ENCODE data around the gene CACNA1G.

Gene CACNA1G

GRCh38 chr17:50590946-50591737 lies 30.6 kb downstream of the CACNA1G start:
- DNase-seq, result no peak

DNA sequence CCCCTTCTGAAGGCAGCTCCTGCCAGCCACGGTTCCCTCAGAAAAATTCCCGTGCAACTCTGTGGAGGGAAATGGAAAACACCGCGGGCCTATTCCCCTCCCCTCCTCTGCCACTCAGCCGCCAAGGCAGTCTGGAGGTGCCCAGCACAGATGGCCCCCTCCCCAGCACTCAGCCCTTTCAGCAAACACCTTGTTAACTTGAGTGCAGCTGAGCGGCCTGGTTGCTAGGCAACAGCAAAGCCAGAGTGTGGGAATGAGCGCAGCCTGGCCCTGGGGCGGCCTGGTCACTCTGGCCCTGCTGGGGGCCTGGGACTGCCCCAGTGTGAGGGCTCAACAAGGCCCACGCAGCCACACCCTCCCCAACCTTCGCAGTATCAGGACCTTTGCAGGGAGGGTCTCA lies 32.8 kb downstream of the CACNA1G start:
- no peak for DNase-seq

GRCh38 chr17:50594128-50594823 lies 33.8 kb downstream of the CACNA1G start:
- DNase-seq, result no peak

GRCh38 chr17:50594892-50595291 lies 34.4 kb downstream of the CACNA1G start:
- DNase-seq, result no peak

- DNase-seq, result no peak
These were observed 35.9 kb downstream of the CACNA1G start for GRCh38 chr17:50596191-50597037.

DNA sequence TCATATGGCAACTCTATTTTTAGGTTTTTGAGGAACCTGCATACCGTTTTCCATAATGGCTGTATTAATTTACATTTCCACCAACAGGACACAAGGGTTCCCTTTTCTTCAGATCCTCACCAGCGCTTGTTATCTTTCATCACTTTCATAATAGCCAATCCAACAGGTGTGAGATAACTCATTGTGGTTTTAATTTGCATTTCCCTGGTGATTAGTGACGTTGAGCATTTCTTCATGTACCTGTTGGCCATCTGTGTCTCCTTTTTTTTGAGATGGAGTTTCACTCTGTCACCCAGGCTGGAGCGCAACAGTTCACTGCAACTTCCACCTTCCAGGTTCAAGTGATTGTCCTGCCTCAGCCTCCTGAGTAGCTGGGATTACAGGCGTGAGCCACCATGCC lies 38.0 kb downstream of the CACNA1G start:
- no peak for DNase-seq

DNA sequence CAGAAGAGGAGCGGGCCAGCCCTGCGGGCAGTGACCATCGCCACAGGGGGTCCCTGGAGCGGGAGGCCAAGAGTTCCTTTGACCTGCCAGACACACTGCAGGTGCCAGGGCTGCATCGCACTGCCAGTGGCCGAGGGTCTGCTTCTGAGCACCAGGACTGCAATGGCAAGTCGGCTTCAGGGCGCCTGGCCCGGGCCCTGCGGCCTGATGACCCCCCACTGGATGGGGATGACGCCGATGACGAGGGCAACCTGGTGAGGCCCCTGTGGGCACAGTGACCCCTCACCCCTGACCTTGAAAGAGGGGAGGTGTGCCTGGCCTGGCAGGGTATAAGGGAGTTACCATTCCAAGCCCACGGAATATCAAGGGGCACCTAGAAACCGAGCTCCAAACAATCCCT lies 39.1 kb downstream of the CACNA1G start:
- DNase-seq, result no peak

DNA sequence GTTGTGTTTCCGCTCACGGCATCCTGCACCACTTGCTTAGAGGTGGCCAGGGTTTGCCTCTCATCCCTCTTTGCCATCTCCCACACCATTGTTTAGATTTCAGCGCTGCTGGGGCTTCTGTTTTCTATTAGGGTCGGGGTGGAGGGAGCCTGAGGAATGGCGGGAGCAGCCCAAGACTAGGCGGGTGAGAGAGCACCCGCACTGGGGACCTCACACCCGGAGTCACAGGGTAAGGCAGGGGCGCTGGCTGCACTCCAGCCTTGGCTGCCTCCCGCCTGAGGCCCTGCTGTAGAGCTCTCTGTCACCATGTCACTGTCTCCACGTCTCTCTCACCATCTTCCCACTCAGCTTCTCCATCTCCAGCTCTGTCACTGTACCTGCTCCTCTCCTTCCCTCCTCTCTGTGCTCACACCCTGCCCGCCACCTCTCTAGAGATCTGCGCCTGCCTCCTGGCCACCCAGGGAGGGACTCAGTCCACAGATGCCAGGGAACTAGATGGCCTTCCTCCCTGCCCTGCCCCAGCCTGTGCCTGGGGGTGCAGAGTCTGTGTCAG lies 41.4 kb downstream of the CACNA1G start:
- no peak for DNase-seq

GRCh38 chr17:50602836-50603235 lies 42.3 kb downstream of the CACNA1G start:
- DNase-seq, result no peak

DNA sequence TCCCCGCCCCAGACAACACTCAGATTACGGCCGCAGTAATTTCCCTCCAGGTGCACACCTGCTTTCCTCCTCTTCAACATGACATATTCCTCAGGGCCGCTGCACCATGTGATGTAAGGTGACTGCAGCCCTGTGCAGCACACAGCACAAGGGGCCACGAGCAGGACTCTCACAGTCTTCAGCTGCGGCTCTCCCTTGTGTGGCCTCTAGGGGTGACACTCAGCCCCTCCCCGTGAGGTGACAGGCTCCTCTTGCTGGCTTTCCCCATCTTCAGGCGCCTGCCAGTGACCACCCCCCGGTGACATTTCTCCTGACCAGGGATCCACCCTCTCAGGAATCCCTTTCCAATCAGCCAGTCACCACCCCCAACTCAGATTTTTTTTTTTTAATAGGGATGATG lies 42.8 kb downstream of the CACNA1G start:
- DNase-seq, result no peak

- peak; percentile 86 for DNase-seq
These were observed 44.0 kb downstream of the CACNA1G start for GRCh38 chr17:50604513-50604912.

- DNase-seq, result peak; percentile 41
These were observed 44.9 kb downstream of the CACNA1G start for GRCh38 chr17:50605429-50605828.

GRCh38 chr17:50607522-50608175 lies 47.1 kb downstream of the CACNA1G start:
- DNase-seq, result no peak

- DNase-seq, result no peak
These were observed 48.3 kb downstream of the CACNA1G start for GRCh38 chr17:50608700-50609379.

- no peak for DNase-seq
These were observed 49.0 kb downstream of the CACNA1G start for GRCh38 chr17:50609380-50610074.

DNA sequence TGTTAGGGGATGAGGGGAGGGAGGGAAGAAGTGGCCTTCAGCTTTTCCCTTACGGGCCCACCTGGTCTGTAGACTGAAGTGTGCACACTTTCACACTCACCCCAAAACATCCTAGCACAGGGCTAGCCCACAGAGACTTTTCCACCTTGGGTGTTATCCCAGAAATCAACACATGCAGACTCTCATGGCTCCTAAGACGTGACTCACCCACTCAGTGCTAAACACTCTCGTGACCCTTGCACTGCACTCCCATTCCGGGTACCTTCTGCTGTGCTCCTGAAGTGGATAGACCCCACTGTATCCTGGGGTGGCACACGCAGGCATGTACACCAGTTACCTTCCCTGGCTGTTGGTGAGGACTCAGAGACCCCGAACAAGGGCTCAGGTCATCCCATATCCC lies 51.1 kb downstream of the CACNA1G start:
- DNase-seq, result no peak

GRCh38 chr17:50612281-50612680 lies 51.8 kb downstream of the CACNA1G start:
- no peak for DNase-seq

GRCh38 chr17:50613007-50613992 lies 52.8 kb downstream of the CACNA1G start:
- DNase-seq, result no peak

- DNase-seq, result no peak
These were observed 54.0 kb downstream of the CACNA1G start for GRCh38 chr17:50614471-50615051.

DNA sequence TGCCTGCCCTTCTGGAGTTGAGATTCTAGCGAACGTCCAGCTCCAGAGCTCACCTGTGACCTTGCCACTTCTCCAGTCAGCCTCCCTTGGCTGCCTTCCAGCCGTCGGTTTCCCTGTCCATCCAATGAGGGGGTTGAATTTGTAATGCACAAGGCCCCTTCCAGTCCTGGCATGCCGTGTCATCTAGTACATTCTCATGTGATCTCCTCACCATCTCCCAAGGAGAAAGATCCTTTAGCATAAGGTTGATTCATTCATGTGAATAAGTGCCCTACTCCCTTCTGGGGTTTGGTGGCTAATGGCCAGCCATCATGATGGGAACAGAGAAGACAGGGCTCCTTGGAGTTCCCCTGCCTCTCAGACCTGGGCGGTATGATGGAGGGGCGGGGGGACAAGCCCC lies 55.3 kb downstream of the CACNA1G start:
- no peak for DNase-seq
